Measurements from ENCODE around the gene WWP2.

WWP2 gene

DNA sequence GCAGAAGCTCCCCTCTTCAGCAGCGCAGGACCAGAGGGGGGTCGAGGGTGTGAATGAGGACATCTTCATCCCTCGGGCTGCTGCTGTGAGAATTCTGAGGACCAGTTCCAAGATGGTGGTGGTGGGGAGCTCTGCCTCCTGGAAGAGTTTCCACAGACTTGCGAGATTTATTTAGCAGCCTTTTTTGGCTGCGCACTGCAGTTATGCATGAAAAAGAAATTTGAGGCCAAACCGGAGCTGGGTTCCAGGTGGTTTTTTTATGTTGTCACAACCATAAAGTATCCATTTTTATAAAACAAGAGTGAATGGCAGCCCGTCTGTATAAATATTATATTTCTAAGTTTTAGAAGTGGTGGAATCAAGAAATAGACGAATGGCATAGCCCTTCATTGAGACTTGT, 112.1 kb downstream of the WWP2 start:
- TF ChIP-seq, protein P1, sequence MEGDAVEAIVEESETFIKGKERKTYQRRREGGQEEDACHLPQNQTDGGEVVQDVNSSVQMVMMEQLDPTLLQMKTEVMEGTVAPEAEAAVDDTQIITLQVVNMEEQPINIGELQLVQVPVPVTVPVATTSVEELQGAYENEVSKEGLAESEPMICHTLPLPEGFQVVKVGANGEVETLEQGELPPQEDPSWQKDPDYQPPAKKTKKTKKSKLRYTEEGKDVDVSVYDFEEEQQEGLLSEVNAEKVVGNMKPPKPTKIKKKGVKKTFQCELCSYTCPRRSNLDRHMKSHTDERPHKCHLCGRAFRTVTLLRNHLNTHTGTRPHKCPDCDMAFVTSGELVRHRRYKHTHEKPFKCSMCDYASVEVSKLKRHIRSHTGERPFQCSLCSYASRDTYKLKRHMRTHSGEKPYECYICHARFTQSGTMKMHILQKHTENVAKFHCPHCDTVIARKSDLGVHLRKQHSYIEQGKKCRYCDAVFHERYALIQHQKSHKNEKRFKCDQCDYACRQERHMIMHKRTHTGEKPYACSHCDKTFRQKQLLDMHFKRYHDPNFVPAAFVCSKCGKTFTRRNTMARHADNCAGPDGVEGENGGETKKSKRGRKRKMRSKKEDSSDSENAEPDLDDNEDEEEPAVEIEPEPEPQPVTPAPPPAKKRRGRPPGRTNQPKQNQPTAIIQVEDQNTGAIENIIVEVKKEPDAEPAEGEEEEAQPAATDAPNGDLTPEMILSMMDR (conservative IDR thresholded peaks at IDR 0.05; ENCODE audit: low read depth, low read length) = no peak
- Histone ChIP-seq H3K9ac (no peak overlapping the region), H2AFZ (ENCODE audit: low read depth) (no peak overlapping the region)

GRCh38 chr16:69880640-69881133, 118.6 kb downstream of the WWP2 start:
- Histone ChIP-seq H3K4me3 (IDR thresholded peaks at IDR 0.05; ENCODE audit: insufficient read depth, low read depth, low read length) (no peak overlapping the region), H3K79me2 (ENCODE audit: insufficient read depth, low read depth) (no peaks in the 10 kb centered on the region), H2AFZ (ENCODE audit: low read depth) (no peak overlapping the region), H3K4me1 (ENCODE audit: low read depth, poor library complexity, severe bottlenecking) (no peaks in the 10 kb centered on the region), H3K9ac (no peak overlapping the region), H3K27ac (no peak overlapping the region), H3K4me2 (no peak overlapping the region), H3K36me3 (ENCODE audit: insufficient read depth) (no peaks in the 10 kb centered on the region), H3K27me3 (ENCODE audit: insufficient read depth, low read depth) (no peaks in the 10 kb centered on the region), H4K20me1 (ENCODE audit: insufficient read depth) (no peaks in the 10 kb centered on the region)
- TF ChIP-seq, protein P1 (conservative IDR thresholded peaks at IDR 0.05; ENCODE audit: low read depth, low read length) = no peak

More for the DNA sequence above, 112.1 kb downstream of the WWP2 start:
- Histone ChIP-seq H3K79me2 (ENCODE audit: insufficient read depth, low read depth) (no peaks in the 10 kb centered on the region), H3K4me3 (IDR thresholded peaks at IDR 0.05; ENCODE audit: insufficient read depth, low read depth, low read length) (no peak overlapping the region), H4K20me1 (ENCODE audit: insufficient read depth) (no peaks in the 10 kb centered on the region), H3K27ac (no peak overlapping the region), H3K27me3 (ENCODE audit: insufficient read depth, low read depth) (no peaks in the 10 kb centered on the region), H3K4me2 (no peak overlapping the region), H3K36me3 (ENCODE audit: insufficient read depth) (no peaks in the 10 kb centered on the region; the same call in 1 of the 2 replicates), H3K4me1 (ENCODE audit: low read depth, poor library complexity, severe bottlenecking) (no peaks in the 10 kb centered on the region)

GRCh38 chr16:69881141-69881540, 119.0 kb downstream of the WWP2 start:
- Histone ChIP-seq H3K4me2 (no peak overlapping the region), H3K79me2 (ENCODE audit: insufficient read depth, low read depth) (no peaks in the 10 kb centered on the region), H3K27me3 (ENCODE audit: insufficient read depth, low read depth) (no peaks in the 10 kb centered on the region), H2AFZ (ENCODE audit: low read depth) (no peak overlapping the region), H3K36me3 (ENCODE audit: insufficient read depth) (no peaks in the 10 kb centered on the region), H3K4me1 (ENCODE audit: low read depth, poor library complexity, severe bottlenecking) (no peaks in the 10 kb centered on the region), H3K27ac (no peak overlapping the region), H4K20me1 (ENCODE audit: insufficient read depth) (no peaks in the 10 kb centered on the region), H3K4me3 (IDR thresholded peaks at IDR 0.05; ENCODE audit: insufficient read depth, low read depth, low read length) (no peak overlapping the region), H3K9ac (no peak overlapping the region)
- TF ChIP-seq, protein P1 (conservative IDR thresholded peaks at IDR 0.05; ENCODE audit: low read depth, low read length) = no peak

GRCh38 chr16:69883744-69884143, 121.6 kb downstream of the WWP2 start:
- H2AFZ ChIP-seq (ENCODE audit: low read depth) = no peak overlapping the region
- H4K20me1 ChIP-seq (ENCODE audit: insufficient read depth) = no peaks in the 10 kb centered on the region
- no peak overlapping the region for H3K9ac ChIP-seq
- H3K27me3 ChIP-seq (ENCODE audit: insufficient read depth, low read depth) = no peaks in the 10 kb centered on the region
- TF ChIP-seq, protein P1 (conservative IDR thresholded peaks at IDR 0.05; ENCODE audit: low read depth, low read length) = no peak
- no peak overlapping the region for H3K27ac ChIP-seq
- H3K4me1 ChIP-seq (ENCODE audit: low read depth, poor library complexity, severe bottlenecking) = no peaks in the 10 kb centered on the region
- no peak overlapping the region for H3K4me2 ChIP-seq
- no peaks in the 10 kb centered on the region for H3K36me3 ChIP-seq (ENCODE audit: insufficient read depth)
- H3K4me3 ChIP-seq (IDR thresholded peaks at IDR 0.05; ENCODE audit: insufficient read depth, low read depth, low read length) = no peak overlapping the region
- no peaks in the 10 kb centered on the region for H3K79me2 ChIP-seq (ENCODE audit: insufficient read depth, low read depth)
